DMS153 treated with DMSO at 0.1 percent for 48 hours (cell line): ENCODE data around the gene EMP3.
"Not testable (repeated sequence)": the region's sequence is repeated elsewhere in the genome, so short reads cannot be mapped to it uniquely, and the experiment has no call there.

Experiments used
- DNase-seq: peaks from one replicate; lab custom pipeline; 2025; ENCODE audit not compliant: unreplicated experiment; lab: John Stamatoyannopoulos, UW

The EMP3 gene, protein sequence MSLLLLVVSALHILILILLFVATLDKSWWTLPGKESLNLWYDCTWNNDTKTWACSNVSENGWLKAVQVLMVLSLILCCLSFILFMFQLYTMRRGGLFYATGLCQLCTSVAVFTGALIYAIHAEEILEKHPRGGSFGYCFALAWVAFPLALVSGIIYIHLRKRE

DNA sequence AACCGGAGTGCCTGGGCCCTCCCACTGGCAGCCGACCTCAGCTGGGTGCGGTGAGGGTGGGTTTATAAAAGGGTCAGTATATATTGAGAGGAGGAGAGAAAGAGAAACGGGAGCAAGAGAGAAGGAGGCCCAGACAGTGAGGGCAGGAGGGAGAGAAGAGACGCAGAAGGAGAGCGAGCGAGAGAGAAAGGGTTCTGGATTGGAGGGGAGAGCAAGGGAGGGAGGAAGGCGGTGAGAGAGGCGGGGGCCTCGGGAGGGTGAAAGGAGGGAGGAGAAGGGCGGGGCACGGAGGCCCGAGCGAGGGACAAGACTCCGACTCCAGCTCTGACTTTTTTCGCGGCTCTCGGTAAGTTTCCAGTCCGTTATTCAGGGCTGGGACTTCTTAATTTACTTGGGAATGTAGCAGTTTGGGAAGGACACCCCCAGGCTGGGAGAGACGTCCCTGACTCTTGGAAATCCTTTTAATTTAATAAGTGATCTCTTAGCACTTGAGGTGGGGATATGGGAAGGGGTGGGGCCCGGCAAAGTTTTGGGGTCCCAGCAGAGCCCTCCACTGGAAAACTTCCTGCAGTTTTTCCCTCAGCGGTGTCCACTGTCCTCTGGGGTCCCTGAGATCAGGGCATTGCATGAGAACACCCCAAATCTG, at the start of gene EMP3:
Gene EMP3 (plus strand): TSS at position 288 of the 646 bp plus-strand sequence. CDS start 1,293 bp downstream, outside the sequence.
- no peak for DNase-seq

DNA sequence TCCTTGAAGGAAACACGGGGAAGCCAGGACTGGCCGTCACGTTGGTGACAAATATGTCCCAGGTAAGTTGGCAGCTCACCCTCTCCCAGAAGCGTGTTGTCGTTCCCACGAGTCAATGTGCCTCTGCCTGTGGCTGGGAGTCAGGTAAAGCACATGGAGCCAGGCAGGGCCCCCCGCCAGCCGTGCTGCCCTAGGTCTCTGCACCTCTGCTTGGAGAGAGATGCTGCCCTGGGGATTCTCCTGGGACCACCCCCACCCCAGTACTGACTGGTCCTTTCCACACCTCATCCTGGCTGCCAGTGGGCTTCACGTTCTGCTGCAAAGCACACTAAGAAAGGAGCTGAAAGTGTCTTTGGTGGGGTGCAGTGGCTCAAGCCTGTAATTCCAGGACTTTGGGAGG, 45.6 kb upstream of the EMP3 start:
- DNase-seq: no peak

DNA sequence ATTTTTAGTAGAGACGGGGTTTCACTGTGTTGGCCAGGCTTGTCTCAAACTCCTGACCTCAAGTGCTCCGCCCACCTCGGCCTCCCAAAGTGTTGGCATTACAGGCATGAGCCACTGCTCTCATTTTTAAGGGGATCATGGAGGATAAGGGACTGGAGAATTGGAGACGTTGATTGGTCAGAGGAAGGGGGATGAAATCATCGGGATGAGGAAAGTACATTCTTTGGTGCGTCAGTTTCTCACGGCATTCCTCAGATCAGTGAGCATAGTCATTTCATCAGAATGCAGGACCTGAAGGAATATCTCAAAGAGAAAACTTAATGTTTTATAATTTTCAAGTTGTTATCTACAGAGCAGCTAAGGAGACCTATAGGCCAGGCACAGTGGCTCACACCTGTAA, 41.4 kb upstream of the EMP3 start:
- no peak for DNase-seq

DNA sequence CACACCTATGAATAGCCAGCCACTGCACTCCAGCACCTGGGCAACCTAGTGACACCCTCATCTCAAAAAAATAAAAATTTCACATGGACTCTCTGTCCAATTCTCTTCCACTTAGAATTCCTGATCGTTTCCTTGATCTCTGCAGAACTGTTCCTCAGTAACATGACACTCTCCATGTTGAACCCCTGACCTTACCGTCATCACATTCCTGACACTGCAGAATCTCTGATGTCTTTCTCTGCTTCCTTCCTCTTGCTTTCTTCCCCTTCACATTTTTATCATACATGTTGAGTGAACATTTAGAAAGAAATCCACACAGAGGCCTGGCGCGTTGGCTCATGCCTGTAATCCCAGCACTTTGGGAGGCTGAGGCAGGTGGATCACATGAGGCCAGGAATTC, 40.5 kb upstream of the EMP3 start:
- no peak for DNase-seq

DNA sequence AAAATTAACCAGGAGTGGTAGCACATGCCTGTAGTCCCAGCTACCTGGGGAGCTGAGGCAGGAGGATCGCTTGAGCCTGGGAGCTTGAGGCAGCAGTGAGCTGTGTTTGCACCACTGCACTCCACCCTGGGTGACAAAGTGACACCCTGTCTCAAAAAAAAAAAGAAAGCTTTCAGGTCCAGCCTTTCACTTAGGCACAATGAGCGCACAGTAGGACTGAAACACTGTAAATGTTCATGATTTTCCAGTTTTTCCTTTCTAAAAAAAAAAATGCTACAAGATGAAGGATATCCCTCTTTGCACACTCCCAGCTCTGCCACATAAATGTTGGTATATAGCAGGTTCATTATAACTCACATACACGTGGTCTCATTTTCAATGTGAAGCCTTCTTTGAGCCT, 37.6 kb upstream of the EMP3 start:
- no peak for DNase-seq

DNA sequence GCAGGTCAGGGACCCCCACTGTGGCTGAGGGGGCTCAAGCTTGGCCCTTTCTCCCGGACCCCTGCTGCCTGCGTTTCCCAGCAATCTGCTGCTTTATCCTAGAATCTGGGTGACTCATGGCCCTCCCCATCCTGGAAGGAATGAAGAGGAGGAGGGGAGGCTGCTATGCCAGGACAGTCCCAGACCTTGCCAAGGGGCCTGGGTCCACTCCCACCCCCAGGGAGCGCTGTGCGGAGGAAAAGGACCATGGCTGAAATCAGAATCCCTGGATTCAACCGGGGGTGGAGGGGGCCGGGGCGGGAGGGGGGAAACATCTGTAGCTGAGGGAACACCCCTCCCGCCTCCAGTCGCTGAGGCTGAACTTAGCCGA, 35.0 kb upstream of the EMP3 start:
- no peak for DNase-seq

DNA sequence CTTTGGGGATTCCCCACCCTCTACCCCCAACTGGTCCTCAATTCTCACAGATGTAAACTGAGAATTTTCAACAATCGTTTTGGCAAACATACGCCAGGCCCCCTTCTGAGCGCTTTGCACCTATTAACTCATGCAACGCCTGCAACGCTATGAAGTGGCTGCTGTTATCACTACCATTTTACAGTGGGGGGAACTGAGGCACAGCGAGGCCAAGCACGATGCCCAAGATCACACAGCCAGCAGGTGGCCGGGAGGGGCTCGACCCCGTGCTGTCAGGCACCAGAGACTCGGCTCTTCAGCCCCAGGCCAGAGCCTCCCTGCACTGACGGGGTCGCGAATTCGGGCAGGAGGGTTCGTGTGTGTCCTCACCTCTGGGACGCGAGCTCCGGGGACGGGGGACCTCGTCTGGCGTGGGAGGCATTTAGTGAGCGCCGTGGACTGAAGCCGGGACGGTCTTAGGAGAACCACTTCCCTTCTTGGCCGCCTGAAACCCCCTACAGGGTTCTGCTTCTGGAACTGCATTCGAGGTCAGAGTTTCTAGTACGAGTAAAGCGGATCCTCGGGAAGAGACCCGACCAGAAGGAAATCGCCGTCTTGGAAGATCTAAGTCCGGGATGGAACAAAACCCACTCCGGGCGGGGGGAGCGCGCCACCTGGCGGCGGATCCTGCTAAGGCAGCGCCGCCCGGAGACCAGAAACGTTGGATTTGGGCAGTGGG, 34.4 kb upstream of the EMP3 start:
- DNase-seq: peak; percentile 2

DNA sequence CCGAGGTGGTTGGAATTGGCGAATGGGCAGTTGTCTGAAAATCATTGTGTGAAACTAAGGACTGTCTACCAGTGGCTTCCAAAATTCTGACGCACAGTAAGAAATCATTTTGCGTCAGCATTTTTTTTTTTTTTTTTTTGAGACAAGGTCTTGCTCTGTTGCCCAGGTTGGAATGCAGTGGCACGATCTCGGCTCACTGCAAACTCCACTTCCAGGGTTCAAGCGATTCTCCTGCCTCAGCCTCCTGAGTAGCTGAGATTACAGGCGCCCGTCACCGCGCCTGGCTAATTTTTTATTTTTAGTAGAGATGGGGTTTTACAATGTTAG, 33.9 kb upstream of the EMP3 start:
- not testable (repeated sequence) for DNase-seq

DNA sequence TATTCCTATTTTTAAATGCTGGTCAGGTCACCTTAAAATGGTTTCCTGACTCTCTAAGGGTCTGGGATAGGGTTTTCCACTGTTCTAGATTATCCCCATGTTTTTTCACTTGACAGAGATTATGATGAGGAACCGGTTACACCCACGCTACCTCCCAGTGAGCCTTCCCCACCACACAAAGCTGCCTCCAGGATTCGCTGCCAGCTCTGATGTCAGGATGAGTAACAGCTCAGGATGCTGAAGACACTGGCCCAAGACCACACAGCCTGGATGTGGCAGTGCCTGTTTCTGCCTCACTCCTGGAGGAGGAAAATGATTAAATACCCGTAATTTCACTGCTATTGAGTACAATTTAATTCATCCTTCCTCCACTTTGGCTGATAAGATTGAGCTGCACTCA, 32.6 kb upstream of the EMP3 start:
- no peak for DNase-seq

DNA sequence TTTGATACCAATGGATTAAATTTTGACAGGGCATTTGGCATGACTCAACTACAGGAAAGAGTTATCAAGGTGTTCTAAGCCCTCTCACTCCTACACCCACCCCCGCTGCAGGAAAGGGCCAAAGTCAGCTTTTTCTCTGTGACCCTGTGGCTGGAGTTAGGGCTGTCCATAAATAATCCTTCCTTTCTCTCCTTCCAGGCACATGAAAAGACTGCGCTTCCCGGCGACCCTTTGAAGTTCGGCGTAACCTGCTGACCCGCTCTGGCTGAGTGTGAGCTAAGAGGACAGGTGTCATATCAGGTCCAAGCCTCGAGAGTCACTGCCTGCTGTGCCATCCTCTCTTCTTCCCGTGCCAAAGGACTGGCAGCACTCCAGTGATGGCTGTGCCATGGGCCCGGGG, 29.9 kb upstream of the EMP3 start:
- DNase-seq: no peak

DNA sequence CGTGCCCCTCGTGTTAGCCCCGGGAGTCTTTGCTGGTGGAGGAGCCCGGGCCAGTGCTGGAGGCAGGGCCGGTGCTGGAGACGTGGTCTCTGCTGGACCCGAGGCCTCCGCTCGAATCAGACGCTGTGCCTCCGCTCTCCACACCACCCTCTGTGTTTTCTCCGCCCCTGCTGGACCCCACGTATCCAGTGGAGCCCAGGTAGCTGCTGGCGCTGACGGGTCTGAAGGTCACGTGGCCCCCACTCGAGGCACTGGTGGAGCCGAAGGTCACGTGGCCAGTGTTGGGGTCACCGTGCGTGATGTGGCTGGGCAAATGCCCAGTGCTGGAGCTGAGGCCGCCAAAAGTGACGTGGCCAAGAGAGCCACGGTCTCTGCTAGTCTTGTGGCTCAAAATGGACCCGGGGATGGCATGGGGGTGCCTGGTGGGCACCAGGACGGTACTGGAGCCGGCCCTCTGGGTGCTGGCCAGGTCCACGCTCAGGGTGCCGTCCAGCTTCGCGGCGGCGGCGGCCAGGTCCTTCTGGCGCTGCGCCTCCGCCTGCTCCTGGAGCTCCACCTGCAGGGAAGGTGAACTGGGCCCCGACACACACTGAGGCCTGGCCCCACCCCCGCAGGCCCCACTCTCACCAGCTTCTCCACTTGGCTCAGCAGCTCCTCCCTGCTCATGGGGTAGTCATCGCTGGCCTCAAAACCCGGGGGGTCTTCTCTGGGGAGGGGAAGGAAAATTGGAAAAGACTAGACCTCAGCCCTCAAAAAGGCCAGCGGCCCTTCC, 28.2 kb upstream of the EMP3 start:
- no peak for DNase-seq

DNA sequence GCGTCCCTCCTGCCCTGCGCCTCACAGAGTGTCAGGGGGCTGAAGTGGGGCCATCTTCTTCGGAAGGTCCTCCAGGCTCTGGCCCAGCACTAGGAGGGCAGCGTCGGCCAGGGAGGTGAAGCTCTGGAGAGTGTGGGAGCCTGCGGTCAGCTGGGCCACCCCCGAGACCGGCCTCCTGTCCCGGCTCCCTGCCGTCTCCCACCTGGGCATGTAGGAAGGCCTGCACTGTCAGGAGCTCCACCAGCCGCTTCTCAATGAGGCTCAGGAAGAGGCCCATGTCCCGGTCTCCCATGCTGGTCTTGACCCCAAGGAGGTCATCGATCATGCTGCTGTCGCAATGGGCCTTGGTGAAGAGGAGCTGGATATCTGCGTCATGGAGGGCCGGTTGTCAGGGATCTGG, 27.4 kb upstream of the EMP3 start:
- no peak for DNase-seq

DNA sequence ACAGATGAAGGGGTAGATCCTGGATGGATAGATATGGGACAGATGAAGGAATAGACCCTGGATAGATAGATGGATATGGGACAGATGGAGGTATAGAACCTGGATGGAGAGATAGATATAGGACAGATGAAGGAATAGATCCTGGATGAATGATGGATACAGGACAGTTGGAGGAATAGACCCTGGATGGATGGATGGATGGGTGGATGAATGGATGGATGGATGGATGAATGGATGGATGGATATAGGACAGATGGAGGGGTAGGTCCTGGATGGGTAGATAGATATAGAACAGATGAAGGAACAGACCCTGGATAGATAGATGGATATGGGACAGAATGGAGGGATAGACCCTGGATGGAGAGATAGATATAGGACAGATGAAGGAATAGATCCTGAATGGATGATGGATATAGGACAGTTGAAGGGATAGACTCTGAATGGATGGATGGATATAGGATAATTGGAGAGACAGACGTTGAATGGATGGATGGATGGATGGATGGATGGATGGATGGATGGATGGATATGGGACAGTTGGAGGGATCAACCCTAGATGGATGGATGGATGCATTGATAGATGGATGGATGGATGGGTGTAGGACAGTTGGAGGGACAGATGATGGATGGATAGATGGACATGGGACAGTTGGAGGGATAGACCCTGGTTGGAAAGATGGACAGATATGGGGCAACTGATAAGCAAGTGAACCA, 23.3 kb upstream of the EMP3 start:
- no peak for DNase-seq

DNA sequence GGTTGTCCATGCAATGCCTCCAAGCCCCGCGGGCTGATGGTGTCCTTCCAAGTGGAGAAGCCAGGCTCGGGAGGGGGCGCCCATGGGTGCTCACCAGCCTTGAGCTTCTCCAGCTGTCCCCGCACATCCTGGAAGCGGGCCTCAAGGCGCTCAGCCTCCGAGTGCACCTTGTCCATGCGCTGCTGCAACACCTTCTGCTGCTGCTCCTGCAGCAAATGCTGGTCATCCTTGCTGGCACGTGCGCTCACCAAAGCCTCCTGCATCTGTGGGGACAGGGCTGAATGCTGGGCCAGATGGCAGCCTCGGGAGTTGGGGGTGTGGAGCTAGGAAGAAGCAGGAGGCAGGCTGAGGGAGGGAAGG, 22.8 kb upstream of the EMP3 start:
- DNase-seq: no peak

DNA sequence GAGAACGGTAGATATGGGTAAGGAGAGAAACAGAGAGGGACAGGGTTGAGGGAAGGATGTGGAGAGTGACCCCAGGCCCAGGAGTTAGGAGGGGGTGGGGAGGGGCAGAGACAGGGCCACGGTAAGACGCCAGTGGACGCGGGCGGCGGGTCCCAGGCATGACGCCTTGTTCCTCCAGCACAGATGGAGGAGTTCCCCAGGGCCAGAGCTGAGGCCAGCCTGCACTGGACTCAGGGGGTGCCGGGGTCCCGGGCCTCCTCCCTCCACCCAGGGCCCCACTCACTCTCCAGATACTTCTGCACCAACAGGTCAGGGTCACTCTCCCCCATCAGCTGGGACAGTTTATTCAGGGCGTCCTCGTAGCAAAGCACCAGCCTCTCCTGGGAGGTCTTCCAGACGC, 22.0 kb upstream of the EMP3 start:
- no peak for DNase-seq

DNA sequence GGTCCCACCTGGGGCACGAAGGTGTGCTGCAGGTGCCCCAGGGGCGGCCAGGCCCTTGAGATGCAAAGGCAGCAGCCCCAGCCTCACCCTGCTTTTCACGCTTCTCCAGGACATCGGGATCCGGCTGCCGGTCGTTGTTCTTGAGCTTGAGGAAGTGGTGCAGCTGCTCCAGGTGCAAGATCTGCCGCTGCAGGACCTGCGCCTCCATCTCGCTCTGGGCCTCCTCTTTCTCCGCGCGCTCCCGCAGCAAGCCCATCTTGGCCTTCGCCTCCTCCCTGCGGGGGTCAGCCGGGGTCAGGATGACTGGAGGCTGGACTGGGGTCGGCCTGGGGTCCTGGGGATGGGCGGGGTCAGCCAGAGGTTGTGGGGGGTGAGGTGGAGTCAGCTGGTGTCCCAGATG, 21.5 kb upstream of the EMP3 start:
- no peak for DNase-seq

DNA sequence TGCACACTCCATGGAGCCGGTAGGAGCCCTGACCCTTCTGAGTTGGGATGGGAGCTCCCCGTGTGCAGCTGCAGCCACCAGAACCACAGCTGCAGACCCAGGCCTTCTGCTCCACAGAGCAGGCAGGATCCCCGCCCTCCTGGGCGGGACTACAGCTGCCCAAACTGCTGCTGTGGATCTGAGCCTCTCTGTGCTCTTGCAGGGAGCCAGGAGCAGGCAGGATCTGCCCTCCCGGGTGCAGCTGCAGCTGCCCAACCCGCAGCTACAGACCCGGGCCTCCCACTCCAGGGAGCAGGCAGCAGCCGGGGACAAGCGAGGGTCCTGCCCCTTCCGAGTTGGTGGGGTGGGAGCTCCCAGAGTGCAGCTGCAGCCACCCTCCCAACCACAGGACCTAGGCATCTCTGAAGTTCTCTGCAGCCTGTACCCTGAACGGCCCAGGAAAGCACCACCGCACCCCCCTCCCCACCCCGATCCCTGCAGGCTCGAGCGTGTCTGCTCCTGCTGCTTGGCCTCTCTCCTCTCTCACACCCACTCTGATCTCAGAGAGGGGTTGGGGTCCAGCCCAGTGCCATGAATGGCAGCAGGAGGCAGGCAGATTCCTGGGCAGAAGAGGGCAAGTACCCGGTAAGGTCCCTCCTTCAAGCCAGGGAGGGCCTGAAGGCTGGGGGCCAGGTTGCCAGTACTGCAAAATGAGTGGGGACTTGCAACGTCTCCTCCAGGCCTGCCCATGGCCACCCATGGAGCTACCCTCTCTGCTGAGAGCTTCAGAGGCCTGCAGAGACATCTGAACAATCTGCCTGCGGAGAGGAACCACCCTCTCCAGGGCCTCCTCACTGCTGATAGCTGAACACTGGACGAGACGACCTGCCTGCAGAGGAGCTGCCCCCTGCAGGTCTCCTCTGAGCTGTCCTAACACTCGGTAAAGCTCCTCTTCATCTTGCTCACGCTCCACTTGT, 16.4 kb upstream of the EMP3 start:
- no peak for DNase-seq

DNA sequence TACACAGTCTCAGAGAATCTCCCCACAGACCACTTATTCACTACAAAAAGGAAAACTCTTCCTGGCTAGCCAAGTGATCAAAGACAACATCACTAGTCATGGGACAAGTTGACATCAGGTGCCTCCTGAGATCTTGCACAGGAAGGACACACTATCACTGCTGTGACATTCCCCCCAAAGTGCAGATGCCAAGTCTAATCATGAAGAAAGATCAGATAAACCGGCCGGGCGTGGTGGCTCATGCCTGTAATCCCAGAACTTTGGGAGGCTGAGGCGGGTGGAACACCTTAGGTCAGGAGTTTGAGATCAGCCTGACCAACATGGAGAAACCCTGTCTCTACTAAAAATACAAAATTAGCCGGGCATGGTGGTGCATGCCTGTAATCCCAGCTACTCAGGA, 15.6 kb upstream of the EMP3 start:
- DNase-seq: not testable (repeated sequence)

DNA sequence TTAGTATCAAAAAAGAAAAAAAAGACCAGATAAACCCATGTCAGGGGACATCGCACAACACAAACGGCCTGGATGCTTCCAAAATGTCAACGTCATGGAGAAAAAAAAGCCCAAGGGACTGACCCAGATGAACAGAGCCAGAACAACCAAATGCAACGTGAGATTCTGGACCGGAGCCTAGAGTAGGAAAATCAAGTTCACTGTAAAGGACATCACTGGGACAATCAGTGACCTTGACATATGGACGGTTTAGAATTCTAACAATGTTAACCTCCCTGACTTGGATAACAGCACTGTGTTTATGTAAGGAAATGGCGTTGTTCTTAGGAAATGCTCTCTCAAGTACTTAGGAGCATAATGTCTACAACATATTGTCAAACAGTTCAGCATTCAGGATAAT, 15.1 kb upstream of the EMP3 start:
- no peak for DNase-seq

DNA sequence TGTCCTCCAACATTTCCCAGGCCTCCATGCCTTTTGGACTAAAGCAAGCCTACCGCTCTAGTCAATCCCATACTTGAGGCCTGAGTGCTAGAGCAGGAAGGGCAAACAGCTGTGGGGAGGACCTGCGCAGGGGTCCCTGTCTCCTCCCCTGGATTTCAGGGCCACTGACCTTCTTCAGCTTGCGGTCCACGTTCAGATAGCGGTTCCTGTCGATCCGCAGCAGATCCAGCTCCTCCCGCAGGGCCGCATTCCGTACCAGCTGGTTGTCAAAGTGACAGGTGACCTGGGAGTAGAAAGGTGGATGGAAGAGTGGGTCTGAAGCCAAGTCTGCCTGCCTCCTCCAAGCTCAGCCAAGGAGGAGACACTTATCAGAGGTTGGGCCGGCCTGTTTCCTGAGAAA, 14.0 kb upstream of the EMP3 start:
- no peak for DNase-seq
